HG03558 (cell line): Measurements from ENCODE around the gene SPTBN1.
"Not testable (repeated sequence)": the region's sequence is repeated elsewhere in the genome, so short reads cannot be mapped to it uniquely, and the experiment has no call there.

ENCODE experiments used
- ATAC-seq: cut with Tn5 transposase; IDR thresholded peaks from one replicate; pipeline ENCODE4 v1.9.1; 2021; ENCODE audit warnings: moderate number of reproducible peaks; ENCODE audit not compliant: unreplicated experiment; ENCODE audit errors: extremely low read depth

Gene SPTBN1

DNA sequence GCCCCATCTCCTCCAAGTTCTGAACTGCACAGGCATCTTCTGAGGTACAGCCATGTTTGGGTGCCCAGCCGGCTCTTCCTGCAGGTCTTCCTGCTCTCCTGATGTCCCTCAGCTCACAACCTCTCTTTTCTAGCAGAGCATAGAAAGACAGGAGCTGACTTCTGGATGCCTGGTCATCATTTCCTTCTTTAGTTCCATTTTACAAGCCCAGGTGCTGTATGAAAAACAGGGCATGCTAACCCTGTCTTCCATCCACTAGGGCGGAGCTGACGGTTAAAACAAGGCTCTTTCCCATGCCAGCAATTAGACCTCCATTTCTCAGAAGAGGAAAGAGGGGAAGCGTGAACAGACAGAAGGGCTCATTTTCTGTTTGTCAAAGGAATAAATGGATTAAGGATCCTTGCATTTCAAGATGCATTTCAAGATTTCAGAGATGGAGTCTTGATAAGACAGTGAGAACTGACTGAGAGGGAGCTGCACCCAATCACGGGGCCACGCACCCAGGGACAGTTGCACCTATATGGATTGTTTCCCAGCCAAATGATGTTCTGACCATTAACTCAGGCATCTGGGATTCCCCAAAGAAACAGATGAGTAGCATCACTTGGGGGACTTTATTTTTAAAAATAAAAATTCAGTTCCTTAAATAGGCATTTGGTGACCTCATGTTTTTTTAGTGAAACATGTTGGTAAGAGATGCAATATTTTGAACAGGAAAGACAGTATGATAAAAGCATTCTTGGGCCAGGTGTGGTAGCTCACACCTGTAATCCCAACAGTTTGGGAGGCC is 221.5 kb downstream of the SPTBN1 start:
- no peak for ATAC-seq

DNA sequence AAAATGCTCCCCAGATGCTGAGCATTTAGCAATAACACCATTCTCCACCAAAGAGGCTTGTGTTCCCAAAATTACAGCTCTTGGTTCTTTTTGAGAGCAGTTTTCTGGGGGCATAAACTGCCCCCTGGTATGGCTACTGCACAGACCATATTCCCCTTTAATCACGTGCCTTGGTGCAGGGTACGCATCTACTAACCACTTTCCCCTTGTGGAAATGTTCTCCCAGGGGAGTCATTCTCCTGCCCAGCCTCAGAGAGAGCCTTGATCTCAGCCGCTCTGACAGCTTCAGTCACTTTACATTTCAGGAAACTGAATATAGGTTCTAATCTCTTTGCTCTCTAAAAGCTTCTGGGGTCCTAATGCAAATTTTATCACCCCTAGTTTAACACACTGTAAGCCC is 222.6 kb downstream of the SPTBN1 start:
- no peak for ATAC-seq

DNA sequence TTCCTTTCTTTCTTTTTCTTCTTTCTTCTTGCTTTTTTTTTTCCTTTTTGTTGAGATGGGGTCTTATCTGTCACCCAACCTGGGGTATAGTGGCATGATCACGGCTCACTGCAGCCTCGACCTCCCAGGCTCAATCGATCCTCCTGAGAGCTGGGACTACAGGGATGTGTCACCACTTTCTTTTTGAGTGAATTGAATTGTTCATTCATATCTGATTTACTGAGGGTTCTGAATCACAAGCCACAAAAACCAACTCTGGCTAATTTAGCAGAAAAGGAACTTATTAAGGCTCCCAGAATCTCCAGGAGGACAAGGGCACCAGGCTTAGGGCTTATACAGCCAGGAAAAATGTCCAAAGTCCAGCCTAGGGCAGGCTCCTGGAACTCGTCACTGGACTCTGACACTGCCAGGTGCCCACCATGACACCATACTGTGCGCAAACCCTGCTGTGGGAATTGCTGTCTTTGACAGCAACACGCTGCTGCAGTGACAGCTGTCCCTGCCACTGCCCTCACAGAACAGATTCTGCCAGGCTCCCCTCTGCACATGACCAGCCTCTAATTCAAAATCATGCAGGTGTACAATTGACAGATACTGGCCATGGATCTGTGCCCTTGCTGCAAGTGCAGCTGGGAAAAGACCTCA is 224.4 kb downstream of the SPTBN1 start:
- ATAC-seq: no peak

DNA sequence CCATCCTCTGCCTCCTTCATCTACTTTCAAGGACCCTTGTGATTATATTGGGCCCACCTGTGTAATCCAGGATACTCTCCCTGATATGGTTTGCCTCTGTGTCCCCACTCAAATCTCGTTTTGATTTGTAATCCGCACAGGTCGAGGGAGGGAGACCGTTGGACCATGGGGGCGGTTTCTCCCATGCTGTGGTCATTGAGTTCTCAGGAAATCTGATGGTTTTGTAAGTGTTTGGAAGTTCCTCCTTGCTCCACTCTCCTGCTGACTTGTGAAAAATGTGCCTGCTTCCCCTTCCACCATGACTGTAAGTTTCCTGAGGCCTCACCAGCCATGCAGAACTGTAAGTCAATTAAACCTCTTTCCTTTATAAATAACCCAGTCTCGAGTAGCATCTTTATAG is 225.3 kb downstream of the SPTBN1 start:
- ATAC-seq: no peak

DNA sequence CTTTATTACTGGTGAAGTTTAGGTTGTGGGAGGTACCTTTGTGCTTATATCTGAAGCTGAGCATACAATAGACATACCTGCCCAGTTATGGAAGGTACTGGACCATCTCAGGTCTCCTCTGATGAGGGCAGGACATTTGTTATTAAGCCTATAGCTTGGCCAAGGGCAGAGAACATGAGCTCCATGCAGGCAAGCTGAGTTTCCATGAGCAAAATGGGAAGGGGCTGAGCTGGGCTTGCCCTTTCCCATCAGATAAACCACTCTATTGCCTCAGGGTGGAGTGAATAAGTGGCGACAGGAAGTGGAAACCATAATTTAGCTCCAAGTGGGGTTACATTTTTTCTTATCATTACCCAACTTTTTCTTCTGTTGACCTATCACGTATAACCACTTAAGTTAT is 227.5 kb downstream of the SPTBN1 start:
- no peak for ATAC-seq

DNA sequence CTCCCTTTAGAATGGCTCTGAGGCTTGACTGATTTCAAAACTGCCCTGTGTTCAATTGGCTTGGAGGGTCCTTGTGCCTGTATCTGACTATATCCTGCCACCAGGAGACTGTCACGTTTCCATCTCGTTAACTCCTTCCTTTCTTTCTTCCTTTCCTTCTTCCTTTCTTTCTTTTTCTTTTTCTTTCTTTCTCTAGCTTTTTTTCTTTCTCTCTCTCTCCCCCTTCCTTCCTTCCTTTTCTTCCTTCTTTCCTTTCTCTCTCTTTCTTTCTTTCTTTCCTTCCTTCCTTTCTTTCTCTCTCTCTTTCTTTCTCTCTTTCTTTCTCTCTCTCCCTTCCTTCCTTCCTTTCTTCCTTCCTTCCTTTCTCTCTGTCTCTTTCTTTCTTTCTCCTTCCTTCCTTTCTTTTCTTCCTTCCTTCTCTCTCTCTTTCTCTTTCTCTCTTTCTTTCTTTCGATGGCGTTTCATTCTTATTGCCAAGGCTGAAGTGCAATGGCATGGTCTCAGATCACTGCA is 229.2 kb downstream of the SPTBN1 start:
- ATAC-seq: no peak

DNA sequence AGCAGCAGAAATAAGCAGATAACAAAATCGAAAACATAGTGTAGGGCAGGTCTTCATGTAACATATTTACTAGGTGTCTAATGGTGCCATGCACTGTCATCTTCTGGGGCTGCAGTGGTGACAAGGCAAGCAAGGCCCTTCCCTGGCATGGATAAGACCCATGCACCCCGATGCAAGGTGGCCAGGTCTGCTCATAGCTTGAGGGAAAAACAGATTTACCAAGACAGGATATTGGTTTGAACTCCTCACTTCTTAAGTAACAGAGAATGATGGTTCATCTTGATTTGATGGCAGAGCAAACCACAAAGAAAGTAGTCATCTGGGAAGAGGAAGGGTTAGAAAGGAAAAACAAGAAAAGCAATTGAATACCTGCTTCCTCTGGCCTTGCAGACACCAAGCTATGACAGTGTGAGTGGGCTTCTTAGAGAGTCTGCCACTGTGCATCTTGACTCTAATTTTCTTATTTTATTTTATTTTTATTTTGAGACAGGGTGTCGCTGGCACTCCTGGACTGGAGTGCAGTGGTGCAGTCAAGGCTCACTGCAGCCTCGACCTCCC is 231.5 kb downstream of the SPTBN1 start:
- ATAC-seq: no peak

DNA sequence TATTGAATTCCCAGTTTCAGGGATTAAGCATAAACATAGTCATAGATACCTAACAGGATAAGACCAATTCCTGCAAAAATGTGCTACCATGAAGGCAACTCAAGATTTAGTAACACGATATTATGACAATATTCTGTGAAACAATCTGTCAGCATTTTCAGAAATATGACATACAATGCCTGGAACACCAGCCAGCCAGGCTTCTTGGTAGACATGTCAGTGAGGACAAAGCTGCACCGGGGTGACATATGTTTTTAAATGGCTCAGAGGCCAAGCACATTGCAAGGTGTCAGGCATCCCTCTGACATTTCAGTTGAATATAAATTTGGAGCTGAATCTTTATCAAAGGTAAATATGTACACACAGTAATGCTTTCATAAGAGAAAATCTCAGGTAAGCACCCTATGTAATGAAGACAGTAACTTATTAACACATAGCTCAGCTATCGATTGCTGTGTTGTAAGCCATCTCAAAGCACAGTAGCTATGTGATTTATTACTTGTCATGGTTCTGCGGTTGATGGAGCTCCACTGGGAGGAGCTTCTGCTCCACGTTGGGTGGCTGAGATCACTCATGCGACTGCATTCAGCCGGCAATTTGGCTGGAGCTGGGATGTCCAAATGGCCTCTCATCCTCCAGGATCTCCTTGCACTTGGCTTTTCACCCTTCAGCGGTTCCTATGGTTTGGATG is 235.5 kb downstream of the SPTBN1 start:
- no peak for ATAC-seq

DNA sequence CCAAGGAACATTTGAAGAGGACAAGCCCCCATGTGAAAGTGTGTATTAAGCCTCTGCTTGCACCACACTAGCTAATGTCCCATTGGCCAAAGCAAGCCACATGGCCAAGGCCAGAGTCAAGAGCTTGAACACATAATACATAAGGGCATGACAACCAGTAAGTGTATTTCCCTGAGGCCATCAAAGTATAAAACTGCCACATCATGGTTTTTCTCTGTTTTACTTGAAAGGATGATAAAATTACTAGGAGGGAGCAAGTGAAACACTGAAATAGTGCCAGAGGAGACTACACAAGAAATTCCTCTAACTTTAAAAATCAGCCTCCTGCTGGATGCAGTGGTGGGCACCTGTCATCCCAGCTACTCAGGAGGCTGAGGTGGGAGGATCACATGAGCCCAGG is 236.4 kb downstream of the SPTBN1 start:
- ATAC-seq: no peak

DNA sequence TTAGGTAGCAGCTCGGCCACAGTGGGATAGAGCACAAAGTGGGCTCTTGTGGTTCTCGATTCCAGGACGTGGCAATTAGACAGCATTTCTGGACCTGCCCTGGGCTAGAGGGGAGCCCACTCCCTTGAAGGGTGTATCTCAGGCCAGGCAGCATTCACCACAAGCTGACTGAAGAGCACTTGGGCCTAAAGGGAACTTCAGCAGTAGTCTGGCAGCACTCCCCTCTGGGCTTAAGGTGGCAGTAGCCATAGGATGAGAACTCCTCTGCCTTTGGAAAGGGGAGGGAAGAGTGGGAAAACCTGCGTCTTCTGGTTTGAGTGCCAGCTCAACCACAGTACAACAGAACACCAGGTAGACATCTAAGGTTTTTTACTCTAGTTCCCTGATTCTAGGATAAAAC is 239.3 kb downstream of the SPTBN1 start:
- ATAC-seq: no peak

DNA sequence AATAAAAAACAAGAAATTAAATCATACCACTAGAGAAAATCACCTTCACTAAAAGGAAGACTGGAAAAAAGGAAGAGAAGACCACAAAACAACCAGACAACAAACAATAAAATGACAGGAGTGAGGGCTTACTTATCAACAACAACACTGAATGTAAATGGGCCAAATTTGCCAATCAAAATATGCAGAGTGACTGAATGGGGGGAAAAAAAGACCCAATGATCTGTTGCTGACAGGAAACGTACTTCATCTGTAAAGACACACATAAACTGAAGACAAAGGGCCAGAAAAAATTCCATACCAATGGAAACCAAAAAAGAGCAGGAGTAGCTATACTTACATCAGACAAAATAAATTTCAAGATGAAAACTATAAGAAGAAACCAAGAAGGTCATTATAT is 241.8 kb downstream of the SPTBN1 start:
- ATAC-seq: no peak

DNA sequence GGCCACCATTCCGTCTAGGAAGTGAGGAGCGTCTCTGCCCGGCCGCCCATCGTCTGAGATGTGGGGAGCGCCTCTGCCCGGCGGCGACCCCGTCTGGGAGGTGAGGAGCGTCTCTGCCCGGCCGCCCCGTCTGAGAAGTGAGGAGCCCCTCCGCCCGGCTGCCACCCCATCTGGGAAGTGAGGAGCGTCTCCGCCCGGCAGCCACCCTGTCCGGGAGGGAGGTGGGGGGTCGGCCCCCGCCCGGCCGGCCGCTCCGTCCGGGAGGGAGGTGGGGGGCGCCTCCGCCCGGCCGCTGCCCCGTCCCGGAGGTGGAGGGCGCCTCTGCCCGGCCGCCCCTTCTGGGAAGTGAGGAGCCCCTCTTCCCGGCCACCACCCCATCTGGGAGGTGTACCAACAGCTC is 242.8 kb downstream of the SPTBN1 start:
- ATAC-seq: not testable (repeated sequence)

DNA sequence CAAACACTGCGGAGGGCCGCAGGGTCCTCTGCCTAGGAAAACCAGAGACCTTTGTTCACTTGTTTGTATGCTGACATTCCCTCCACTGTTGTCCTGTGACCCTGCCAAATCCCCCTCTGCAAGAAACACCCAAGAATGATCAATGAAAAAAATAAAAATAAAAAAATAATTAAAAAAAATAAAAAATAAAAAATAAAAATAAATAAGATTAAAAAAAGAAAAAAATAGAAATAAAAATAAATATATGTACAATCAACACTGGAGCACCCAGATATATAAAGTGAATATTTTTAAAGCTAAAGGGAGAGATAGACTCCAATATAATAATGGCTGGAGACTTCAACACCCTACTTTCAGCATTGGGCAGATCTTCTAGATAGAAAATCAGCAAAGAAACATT is 243.5 kb downstream of the SPTBN1 start:
- ATAC-seq: no peak

DNA sequence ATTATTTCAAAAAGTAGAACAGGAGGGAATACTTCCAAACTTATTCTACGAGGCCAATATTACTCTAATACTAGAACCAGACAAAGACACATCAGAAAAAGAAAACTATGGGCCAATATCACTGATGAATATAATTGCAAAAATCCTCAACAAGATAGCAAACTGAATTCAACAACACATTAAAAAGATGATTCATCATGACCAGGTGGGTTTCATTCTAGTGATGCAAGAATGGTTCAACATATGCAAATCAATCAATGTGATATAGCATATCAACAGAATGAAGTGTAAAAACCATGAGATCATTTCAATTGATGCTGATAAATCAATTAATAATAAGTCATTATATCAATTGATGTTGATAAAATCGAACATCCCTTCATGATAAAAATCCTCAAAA is 244.9 kb downstream of the SPTBN1 start:
- ATAC-seq: no peak

DNA sequence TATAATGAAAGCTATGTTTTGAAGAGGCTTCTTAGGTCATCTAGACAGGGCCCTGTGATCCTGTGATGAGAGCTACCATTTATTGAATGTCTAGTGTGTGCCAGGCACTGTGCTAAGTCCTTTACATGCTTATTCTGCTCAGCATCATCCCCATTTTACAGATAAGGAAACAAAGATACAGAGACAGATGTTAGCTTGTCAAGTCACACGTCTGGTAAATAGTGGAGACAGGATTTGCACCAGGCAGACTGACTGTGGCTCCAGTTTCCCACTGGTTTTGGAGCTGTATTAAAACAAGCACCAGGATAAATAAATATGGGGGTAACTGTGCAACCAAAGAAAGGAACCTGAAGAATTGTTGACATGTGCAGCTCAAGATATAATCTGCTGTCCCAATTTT is 248.1 kb downstream of the SPTBN1 start:
- ATAC-seq: no peak

DNA sequence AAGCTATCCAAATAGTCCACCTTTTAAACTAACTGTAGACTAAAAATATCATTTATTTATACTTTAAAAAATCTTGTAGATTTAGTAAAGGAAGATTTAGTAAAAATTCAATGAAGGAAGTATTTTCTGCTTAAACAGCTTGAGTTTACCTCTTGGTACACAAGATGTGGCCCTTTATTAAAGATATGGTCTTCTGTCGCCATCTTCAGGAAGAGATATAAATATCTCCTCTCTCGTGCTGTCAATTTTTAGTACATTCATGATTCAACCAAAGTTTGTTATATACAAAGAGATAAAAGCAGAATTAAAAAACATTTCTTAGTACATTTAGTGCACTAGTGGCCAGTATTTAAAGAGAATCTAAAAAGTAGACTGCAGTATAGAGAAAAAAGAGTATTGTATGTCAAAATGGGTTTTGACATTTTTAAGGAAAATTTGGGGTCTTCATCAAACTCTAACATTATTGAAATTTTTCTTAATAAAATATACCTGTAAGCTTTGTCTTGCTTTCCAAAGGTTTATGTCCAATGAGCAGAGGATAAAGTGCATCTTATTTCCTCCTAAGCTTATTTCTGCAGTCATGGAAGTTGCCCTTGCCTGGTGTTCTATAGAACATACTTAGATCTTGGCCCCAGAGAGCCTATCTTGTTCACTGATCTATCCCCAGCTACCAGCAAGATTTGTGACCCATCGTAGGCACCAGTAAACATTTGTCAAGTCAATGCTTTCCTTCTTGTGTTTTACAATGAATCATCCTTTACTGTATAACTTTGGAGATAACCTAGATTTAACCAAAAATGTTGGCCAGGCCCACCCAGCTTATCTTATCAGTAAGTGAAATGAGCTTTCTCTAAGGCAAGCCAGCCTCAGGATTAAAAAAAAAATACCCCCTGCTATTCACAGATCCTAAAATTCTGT is 248.8 kb downstream of the SPTBN1 start:
- no peak for ATAC-seq

DNA sequence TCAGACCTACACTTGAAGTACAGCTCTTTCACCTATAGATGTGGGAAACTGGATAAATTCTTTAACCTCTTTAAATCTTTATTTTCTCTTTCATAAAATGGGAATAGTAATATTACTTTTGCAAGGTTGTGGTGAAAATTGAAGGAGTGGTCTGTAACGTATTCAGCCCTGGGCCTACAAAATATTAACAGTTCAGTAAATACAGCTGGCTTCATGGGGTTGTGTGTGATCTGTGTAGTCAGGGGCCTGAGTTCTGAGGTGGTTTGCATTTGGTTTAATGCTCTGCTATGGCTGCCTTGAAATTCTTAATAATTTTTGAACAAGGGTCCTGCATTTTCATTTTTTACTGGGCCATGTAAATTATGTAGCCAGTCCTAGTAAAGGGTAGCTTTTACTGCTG is 250.5 kb downstream of the SPTBN1 start:
- ATAC-seq: no peak

DNA sequence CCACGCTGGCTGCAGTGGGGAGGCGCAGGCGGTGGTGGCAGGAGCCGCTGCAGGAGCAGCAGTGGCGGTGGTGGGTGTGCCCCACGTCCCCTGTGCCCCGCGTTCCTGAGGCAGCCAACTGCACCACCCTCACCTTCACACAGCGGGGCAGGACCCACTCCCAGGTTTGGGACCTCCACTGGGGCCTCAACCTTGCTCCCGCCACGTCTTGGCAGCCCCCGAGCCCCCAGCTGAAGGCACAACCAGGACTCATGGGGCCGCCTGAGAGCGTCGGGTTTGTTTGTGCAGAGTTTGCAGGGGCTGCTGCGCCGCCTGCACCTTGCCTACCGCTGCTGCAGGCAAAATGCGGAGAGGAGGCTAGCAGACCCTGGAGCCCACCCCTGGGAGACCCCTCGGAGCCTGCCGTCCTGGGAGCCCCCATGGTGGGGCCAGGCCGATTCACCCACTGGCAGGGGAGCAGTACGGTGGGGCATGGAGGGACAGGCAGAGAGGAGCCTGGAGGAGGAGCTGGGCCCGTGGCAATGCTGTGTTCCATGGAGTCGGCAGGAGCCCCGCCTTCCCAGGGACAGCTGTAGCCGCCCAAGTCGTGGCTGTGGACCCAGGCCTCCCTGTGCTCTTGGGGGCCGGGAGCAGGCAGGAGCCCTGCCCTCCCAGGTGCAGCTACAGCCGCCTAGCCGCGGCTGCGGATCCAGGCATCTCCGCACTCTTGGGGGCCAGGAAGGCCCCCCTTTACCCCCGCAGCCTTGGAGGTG is 252.6 kb downstream of the SPTBN1 start:
- ATAC-seq: no peak

DNA sequence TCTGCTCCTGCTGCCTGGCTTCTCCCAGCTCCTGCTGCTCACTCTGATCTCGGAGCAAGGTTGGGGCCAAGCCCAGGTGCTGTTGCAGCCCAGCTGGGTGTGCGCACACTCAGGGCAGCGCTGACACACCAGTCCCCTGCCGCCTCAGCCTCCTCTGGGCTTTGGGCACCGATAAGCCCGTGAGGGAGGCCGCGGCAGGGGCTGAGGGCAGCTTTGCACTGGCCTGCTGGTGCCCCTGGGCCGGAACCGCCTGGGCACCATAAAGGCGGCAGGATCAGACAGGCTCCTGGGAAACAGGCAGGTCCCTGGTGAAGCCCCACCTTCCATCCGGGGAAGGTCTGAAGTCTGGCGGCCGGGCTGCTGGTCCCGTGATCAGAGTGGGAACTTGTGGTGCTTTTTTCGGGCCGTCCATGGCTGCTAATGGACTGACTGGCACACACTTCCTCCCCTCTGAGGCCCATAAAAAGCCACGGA is 253.2 kb downstream of the SPTBN1 start:
- ATAC-seq: no peak
